T47D (cell line): Measurements from ENCODE around the gene ARFGAP3.
"Not testable (repeated sequence)": the region's sequence is repeated elsewhere in the genome, so short reads cannot be mapped to it uniquely, and the experiment has no call there.

Experiments
- DNase-seq, 2 experiments: peaks; one replicate each; pipeline versions ENCODE4 v3.0.0 to v3.0.0-alpha.2; 2011 to 2012; ENCODE audit warnings: low read depth in 1 of 2, low spot score in 1 of 2
- JUND ChIP-seq: IDR thresholded peaks from 2 replicates; pipeline ENCODE4 v1.6.1; 2012; ENCODE audit warnings: low read depth
- in situ Hi-C: cut with HindIII; loops from 2 replicates; pipeline ENCODE4 v1.10.0; 2016; ENCODE audit warnings: low sequenced_read_pairs, low pct_unique_long_range_greater_than_20kb

ARFGAP3 gene

DNA sequence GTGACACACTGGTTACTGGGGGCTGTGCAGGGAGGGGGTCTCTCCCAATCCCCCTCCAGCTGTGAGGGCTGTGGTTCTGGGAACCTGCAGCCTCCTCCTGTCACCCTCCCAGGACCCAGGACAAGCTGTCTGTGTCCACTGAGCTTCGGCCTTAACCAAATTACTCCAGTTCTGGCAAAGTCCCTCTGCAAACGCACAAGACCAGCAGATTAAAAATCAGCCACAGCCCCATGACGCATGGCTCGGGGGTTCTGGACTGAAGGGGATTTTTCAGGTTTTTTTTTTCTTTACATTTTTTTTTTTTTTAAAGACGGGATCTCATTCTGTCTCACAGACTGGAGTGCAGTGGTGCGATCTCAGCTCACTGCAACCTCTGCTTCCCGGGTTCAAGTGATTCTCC is 104.2 kb downstream of the ARFGAP3 start:
- in situ Hi-C loops = no loop called here
- TF ChIP-seq JUND = no peak

DNA sequence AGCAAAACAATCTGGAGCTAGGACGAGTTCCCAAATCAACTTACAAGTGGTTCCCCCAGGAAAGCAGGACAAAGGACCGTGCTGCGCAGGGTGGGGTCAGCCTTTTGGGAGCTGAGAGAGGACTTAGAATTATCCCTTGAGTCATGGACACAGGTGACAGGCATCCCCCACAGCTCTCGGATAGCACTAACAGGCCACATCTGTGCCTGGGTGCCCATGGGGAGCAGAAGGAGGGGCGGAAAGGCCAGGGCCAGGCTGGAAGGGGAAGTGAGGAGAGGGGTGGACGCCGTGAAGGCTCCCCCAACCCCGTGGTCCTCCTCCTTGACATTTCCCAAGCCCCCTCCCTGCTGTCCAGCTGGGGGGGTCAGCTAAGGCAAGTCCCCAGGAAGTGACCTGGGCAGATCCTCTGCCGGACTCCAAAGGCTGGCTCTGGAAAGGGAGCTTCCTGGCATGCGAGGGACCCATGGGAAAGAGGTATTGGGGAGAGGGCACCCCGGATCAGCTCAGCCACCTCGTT is 104.8 kb downstream of the ARFGAP3 start:
- TF ChIP-seq JUND = no peak

More for the DNA sequence above, 104.2 kb downstream of the ARFGAP3 start:
- no peak for DNase-seq

DNA sequence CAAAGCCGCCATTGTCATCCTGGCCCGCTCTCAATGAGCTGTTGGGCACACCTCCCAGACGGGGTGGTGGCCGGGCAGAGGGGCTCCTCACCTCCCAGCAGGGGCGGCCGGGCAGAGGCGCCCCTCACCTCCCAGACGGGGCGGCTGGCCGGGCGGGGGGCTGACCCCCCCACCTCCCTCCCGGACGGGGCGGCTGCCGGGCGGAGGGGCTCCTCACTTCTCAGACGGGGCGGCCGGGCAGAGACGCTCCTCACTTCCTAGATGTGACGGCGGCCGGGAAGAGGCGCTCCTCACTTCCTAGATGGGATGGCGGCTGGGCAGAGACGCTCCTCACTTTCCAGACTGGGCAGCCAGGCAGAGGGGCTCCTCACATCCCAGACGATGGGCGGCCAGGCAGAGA is 106.7 kb downstream of the ARFGAP3 start:
- in situ Hi-C loops, DNase-seq: not testable (repeated sequence)

More for the DNA sequence above, 104.8 kb downstream of the ARFGAP3 start:
- DNase-seq = no peak
- in situ Hi-C loops = no loop called here

GRCh38 chr22:42747701-42748513 is 109.2 kb downstream of the ARFGAP3 start:
- DNase-seq = no peak
- TF ChIP-seq JUND = no peak
- in situ Hi-C loops = no loop called here
